Measurements from ENCODE around the gene FOXF1.

The FOXF1 gene

GRCh38 chr16:86484240-86484639 lies 26.1 kb upstream of the FOXF1 start:
- TF ChIP-seq CTCF (IDR thresholded peaks at IDR 0.05; ENCODE audit: low read depth, low read length, missing control alignments) = no peak
- Histone ChIP-seq H3K27ac (no peak overlapping the region), H3K27me3 (replicated peaks) (peaks cover 45% of the 10 kb centered on the region), H3K36me3 (replicated peaks) (no peaks in the 10 kb centered on the region), H3K4me3 (ENCODE audit: low read depth, low read length) (no peak overlapping the region)
- in situ Hi-C loops (cut with HindIII; ENCODE audit: low pct_ligation_motif_present, low sequenced_read_pairs) = no loop called here
- DNase-seq = no peak

DNA sequence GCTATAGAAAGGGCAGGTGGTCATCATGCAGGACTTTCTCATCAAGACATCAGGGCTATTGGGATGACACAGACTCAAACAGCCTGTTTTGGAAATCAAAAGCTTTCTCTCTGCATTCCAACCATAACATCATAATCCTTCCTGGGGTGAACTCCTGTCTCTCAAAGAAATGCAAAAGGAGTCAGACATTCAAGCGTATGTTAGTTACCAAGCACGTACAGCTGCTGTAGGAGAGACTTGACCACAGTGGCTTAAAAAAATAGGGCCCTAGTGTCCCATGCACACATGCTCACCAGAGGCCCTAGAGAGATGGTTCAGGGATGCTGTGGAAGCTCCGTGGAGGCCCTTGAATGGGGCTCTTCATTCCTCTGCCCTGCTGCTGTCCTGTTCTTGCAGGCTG lies 24.6 kb upstream of the FOXF1 start:
- Histone ChIP-seq H3K36me3 (replicated peaks) (no peaks in the 10 kb centered on the region), H3K4me3 (ENCODE audit: low read depth, low read length) (no peak overlapping the region), H3K27ac (no peak overlapping the region), H3K27me3 (replicated peaks) (peaks cover 46% of the 10 kb centered on the region)
- no peak for TF ChIP-seq CTCF (IDR thresholded peaks at IDR 0.05; ENCODE audit: low read depth, low read length, missing control alignments)
- in situ Hi-C loops (cut with HindIII; ENCODE audit: low pct_ligation_motif_present, low sequenced_read_pairs) = no loop called here
- DNase-seq = no peak

- Histone ChIP-seq H3K36me3 (replicated peaks) (no peaks in the 10 kb centered on the region), H3K4me3 (ENCODE audit: low read depth, low read length) (no peak overlapping the region), H3K27ac (no peak overlapping the region), H3K27me3 (replicated peaks) (peaks cover 92% of the 10 kb centered on the region)
- in situ Hi-C loops (cut with HindIII; ENCODE audit: low pct_ligation_motif_present, low sequenced_read_pairs) = no loop called here
- no peak for TF ChIP-seq CTCF (IDR thresholded peaks at IDR 0.05; ENCODE audit: low read depth, low read length, missing control alignments)
- DNase-seq = no peak
Observed at GRCh38 chr16:86490859-86491639, 19.3 kb upstream of the FOXF1 start.

DNA sequence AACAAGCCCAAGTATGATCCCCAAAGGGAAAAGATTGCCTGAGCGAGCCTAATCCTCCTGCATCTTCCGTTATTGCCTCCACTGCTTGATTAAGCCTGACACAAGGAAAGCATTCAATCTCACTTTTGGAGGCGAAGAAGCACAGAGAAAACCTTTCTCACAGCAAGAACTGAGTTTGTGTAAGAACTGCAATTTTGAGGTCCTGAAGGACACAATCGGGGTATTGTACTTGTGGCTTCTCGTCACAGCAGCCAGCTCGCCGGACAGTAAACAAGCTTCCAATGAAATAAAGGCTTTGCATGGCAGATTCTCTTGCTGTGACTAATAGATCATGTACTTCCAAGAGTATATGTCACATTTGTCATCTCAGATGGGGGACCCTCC lies 18.7 kb upstream of the FOXF1 start:
- Histone ChIP-seq H3K4me3 (ENCODE audit: low read depth, low read length) (no peak overlapping the region), H3K27ac (no peak overlapping the region), H3K36me3 (replicated peaks) (no peaks in the 10 kb centered on the region), H3K27me3 (replicated peaks) (peaks cover 94% of the 10 kb centered on the region)
- in situ Hi-C loops (cut with HindIII; ENCODE audit: low pct_ligation_motif_present, low sequenced_read_pairs) = no loop called here
- no peak for TF ChIP-seq CTCF (IDR thresholded peaks at IDR 0.05; ENCODE audit: low read depth, low read length, missing control alignments)
- DNase-seq = no peak

DNA sequence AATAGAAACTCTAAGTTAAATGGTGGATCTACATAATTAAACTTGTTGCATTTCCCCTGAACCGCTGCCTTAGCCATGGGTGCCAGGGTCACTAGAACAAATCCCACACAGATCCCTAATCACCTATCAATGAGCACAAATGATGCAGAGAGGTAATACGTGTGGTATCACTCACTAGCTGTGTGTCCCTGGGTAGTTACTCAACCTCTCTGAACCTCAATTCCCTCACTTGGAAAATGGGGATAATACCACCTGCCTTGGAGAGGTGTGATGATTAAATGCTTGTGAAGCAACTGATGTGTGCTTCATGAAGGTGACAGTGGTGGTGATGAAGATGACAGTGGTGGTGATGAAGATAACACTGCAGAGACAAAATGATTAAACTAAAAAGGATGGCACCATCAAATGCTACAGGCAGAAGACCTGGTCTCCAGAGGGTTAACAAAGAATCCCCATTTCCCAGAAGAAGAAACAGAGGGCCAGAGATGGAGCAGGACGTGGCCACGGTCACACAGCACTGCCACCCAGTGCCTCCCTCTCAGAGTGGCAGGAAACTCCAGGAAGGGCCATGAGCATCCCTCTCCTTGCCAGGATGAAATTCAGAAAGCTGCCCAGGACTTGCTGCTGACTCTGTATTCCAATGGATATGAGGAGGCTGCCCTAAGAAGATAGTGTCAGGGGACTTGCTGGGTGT lies 17.9 kb upstream of the FOXF1 start:
- TF ChIP-seq CTCF (IDR thresholded peaks at IDR 0.05; ENCODE audit: low read depth, low read length, missing control alignments) = no peak
- in situ Hi-C loops (cut with HindIII; ENCODE audit: low pct_ligation_motif_present, low sequenced_read_pairs) = no loop called here
- peaks cover 96% of the 10 kb centered on the region for H3K27me3 ChIP-seq (replicated peaks)
- H3K36me3 ChIP-seq (replicated peaks) = no peaks in the 10 kb centered on the region
- no peak overlapping the region for H3K4me3 ChIP-seq (ENCODE audit: low read depth, low read length)
- DNase-seq = no peak
- no peak overlapping the region for H3K27ac ChIP-seq

All from brain microvascular endothelial cell (primary cell).